ENCODE measurements around the gene C2orf80. TPM values are rescaled to one million over a fixed set of nuclear protein-coding genes. Genes with fewer than 3 reads are reported as not detected.
"Not testable (repeated sequence)": the region's sequence is repeated elsewhere in the genome, so short reads cannot be mapped to it uniquely, and the experiment has no call there.

C2orf80 gene
- polyA plus RNA-seq (2012; ENCODE audit: insufficient read depth, insufficient read length), result not detected

DNA sequence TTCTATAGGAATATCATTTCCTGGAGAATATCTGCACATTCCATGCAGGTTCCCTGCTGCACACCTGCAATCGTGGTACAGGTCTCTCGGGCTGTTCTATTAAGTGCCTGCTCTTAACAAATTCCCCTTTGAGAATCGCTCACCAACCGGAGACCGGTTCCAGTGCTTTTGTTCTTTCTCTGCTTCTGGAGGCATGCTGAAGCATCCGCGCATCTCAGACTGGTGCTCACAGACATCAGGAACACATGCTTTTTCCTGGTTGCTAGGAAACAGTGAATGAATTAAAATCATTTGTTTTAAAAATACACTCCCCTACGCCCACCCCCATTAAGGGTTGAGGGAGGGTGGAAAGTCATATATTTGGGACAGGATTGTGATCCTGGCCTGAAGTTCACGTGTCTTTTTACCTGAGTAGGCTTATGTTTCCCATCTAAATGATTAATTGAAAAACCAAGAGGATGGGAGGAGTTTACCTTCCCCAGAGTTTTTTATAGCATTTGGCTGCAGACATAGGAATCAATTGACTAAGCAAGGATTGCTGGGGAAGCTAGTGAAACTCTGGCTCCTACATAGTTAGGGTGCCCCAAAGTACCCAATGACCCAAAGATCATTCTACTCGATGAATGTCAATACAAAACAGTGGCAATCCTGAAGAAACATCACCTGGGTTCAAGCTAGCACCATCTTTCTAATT is at the start of gene C2orf80:
Gene C2orf80 (minus strand): TSS at position 221 of the 694 bp plus-strand sequence. CDS start 3,044 bp downstream, outside the sequence.
- DNase-seq (ENCODE audit: low read depth, low spot score), result no peak
- H3K4me3 ChIP-seq (ENCODE audit: low read length), result no peak within 1 kb of the TSS

DNA sequence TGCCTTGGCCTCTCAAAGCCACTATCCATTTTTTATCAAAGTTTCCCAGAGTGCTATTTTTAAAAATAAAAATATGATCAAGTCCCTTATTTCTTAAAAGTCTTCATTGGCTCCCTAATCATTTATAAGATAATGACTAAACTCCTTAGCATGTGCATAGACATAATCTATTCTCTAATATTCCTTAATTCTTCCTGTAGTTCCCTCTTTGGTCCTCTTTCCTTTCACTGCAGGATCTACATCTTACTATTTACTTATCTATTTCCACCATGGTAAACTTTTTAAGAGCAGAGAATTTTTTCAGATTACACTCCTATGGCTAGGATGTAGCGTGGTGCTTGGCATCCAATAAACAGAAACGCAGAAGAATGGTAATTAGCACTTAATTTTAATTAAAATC is 46.0 kb upstream of the C2orf80 start:
- DNase-seq (ENCODE audit: low read depth, low spot score), result no peak
- no peak overlapping the region for H3K4me3 ChIP-seq (ENCODE audit: low read length)

DNA sequence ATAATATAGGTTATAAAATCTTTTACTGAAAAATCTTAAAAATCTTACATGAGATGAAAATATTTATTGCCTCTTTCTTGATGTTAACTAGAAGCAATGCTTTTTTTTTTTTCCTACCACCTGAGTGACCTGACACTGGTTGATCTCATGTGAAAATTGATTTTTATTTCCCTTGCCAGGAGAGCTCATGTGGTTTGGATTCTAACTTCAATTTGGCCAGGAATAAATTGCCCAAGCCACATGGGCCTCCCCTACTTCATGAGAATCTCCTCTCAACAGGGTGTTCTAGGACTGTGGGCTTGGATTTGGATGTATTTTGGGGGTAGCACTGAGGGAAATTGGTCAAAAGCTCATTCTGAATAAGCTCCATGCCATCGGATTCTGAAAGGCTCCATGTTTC is 45.0 kb upstream of the C2orf80 start:
- no peak overlapping the region for H3K4me3 ChIP-seq (ENCODE audit: low read length)
- DNase-seq (ENCODE audit: low read depth, low spot score), result no peak

DNA sequence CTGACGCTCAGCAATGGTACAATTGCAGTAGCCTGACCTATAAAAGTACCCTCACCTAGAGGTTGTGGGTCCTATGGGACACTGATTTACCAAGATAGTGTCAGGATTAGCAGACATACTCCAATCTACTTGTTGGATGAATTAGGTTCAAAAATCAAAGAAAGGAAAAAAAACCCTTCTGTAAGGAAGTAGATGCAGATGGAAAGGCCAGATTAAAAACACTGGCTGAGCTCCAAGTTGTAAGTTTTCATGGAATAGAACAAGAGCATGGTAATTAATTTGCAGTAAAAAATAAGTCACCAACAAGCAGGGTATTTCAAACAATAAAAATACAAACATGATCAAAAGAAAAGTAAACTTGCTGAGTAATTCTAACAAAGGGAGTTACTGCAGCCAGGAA is 38.6 kb upstream of the C2orf80 start:
- no peak overlapping the region for H3K4me3 ChIP-seq (ENCODE audit: low read length)
- no peak for DNase-seq (ENCODE audit: low read depth, low spot score)

DNA sequence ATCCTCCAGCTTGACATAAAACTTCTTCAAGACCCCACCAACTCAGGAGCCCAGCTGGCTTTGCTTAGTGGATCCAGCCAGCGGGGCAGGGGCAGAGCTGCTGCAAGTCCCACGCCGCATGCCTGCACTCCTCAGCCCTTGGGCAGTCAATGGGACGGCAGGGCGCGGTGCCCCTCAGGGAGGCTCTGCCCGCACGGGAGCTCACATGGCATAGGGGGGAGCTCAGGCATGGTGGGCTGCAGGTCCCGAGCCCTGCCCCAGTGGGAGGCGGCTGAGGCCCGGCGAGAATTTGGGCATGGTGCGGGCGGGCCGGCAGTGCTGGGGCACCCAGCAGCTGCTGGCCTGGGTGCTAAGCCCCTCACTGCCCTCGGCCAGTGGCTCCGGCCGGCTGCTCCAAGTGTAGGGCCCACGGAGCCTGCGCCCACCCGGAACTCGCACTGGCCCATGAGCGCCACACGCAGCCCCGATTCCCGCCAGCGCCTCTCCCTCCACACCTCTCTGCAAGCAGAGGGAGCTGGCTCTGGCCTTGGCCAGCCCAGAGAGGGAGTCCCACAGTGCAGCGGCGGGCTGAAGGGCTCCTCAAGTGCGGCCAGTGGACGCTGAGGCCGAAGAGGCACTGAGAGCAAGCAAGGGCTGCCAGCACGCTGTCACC is 37.9 kb upstream of the C2orf80 start:
- H3K4me3 ChIP-seq (ENCODE audit: low read length), result no peak overlapping the region
- no peak for DNase-seq (ENCODE audit: low read depth, low spot score)

DNA sequence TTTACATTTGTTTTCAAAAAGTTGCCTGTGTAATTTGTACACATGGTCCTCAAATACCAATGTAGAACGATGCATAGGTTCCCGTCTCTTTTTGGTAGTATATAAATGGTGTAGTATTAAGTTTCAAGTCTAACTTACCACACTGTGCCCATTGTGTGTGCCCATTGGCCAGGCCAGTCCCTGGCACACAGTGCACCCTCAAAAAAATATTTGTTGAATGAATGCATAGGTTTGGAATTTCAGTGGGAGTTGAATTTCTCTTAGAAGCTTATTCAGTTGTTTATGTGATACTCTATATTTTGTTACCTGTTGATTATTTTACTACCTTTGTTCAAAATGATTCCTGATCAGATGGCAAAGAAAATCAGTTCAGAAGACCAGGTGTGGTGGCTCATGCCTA is 35.0 kb upstream of the C2orf80 start:
- no peak for DNase-seq (ENCODE audit: low read depth, low spot score)
- no peak overlapping the region for H3K4me3 ChIP-seq (ENCODE audit: low read length)

DNA sequence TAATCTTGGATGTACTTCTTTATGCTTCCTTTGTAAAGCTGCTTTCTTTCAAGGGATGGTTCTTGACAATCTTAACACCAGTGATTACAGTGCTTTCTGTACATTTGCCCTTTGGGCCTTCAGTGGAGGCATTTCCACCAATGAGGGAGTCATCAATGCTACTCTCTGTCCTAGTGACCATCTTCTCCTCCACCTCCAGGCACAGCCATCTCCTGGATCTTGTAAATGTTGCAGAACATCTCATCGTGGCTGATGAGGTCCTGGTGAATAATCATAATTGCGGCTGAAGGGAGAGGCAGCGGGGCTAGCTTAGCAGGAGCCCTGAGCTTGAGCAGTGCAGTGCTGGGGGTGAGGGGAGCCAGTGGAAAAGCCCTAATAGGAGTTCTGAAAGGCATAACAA is 32.5 kb upstream of the C2orf80 start:
- DNase-seq (ENCODE audit: low read depth, low spot score), result no peak
- no peak overlapping the region for H3K4me3 ChIP-seq (ENCODE audit: low read length)

DNA sequence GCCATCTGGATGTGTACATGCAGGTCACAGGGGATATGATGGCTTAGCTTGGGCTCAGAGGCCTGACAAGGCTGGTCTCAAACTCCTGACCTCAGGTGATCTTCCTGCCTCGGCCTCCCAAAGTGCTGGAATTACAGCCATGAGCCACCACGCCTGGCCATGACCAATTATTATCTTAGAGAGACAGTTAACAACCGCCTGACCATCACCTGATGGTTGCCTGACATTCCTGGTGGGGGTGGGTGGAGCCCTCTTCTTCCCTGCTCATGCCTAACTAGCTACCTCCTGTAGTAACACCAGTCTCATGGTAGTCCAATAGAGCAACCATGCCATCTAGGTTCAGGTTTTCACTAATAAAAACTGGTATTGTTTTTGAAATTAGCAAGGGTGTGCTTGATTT is 32.0 kb upstream of the C2orf80 start:
- H3K4me3 ChIP-seq (ENCODE audit: low read length); DNase-seq (ENCODE audit: low read depth, low spot score): not testable (repeated sequence)

DNA sequence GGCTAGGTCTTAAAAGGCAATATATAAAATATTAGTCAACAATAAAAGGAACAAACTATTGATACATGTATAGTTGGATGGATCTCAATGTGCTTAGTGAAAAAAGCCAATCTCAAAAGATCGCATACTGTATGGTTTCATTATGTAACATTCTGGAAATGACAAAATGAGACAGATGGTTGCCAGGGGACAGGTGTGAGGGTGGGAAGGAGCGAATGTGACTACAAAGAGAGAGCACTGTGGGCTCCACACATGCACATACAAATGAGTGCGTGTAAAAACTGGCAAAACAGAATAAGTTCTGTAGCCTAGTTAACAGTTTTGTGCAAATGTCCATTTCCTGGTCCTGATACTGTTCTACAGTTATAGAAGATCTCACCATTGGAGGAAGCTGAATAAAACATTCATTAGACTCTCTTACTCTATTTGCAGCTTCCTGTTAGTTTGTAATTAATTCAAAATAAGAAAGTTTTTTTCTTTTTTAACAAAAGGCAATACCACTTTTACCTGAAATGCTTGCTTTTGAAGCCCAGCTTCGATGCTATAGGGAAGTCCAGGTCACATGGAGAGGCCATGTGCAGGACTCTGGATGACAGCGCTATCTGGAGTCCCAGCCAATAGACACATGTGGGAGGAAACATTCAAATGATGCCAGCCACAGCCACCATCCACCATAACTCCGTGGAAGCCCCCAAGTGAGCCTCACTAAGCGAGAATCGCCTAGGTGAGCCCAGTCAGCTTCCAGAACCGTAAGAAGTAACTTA is 21.0 kb upstream of the C2orf80 start:
- no peak overlapping the region for H3K4me3 ChIP-seq (ENCODE audit: low read length)
- DNase-seq (ENCODE audit: low read depth, low spot score), result no peak

DNA sequence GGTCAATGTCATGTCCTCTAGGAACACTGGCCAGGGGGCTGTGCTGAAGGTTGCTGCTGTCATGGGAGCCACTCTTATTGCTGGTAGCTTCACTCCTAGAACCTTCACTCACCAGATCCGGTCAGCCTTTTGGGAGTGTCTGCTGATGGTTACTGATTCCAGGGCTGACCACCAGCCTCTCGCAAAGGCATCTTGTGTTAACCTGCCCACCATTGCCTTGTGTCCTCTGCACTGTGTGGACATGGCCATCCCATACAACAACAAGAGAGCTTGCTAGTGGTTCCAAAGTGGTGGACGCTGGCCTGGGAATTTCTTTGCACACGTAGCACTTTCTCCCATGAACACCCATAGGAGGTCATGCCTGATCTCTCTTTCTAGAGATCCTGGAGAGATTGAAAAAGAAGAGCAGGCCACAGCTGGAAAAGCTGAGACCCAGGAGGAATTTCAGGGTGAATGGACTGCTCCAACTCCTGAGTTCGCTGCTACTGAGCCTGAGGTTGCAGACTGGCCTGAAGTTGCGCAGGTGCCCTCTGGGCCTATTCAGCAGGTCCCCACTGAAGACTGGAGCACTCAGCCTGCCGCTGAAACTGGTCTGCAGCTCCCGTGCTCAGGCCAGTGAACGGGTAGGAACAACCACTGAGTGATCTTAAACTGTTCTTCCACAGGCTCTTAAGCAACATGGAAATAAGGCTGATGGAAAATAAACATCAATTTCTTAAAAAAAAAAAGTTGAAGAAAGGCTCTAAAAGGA is 18.7 kb upstream of the C2orf80 start:
- DNase-seq (ENCODE audit: low read depth, low spot score), result no peak
- no peak overlapping the region for H3K4me3 ChIP-seq (ENCODE audit: low read length)

DNA sequence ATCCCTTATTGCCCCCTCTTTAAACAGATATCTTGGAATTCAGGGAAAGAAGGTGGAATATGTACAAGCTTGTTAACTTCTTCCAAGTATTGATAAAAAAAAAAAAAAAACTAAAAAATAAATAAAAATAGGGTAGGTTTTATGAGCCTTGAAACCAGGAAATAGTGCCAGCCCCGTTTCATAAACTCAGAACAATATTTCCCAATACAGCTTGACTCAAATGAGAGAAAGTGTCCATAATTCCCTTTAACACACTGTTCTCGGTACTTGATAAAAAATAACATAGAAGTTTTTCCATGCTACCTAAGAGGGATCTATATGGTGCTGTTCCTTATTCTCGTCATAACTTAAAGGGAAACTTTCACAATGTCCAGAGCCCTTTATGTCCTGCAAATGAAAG is 17.9 kb upstream of the C2orf80 start:
- no peak for DNase-seq (ENCODE audit: low read depth, low spot score)
- H3K4me3 ChIP-seq (ENCODE audit: low read length), result no peak overlapping the region

DNA sequence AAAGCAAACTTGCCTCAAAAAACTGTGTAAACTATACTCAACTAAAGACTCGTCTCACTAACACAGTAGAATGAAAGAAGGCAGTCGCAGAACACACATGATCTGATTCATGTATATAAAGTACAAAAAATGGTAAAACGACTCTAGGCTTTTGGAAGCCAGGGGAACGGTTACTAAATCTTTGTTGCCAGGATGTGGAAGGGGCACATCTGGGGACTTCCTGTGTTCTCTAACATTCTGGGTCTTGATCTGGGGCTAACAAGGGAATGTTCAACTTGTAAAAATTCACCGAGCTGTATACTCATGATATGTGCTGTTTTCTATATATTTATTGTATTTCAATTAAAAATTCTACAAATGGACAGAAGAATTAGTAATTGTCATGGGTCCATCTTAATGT is 14.3 kb upstream of the C2orf80 start:
- H3K4me3 ChIP-seq (ENCODE audit: low read length), result no peak overlapping the region
- peak; percentile 73 for DNase-seq (ENCODE audit: low read depth, low spot score)

DNA sequence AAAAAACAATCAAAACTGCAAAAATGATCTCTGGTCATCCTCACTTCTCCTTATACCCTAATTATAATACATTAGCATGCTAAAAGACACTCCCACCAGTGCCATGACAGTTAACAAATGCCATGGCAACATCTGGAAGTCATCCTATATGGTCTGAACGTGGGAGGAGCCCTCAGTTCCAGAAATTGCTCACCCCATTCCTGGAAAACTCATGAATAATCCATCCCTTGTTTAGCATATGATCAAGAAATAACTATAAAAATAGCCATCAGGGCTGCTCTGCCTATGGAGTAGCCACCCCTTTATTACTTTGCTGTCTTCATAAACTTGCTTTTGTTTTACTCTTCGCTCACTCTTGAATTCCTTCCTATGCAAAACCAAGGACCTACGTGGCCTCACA is 5.7 kb upstream of the C2orf80 start:
- no peak for DNase-seq (ENCODE audit: low read depth, low spot score)
- H3K4me3 ChIP-seq (ENCODE audit: low read length), result no peak overlapping the region

DNA sequence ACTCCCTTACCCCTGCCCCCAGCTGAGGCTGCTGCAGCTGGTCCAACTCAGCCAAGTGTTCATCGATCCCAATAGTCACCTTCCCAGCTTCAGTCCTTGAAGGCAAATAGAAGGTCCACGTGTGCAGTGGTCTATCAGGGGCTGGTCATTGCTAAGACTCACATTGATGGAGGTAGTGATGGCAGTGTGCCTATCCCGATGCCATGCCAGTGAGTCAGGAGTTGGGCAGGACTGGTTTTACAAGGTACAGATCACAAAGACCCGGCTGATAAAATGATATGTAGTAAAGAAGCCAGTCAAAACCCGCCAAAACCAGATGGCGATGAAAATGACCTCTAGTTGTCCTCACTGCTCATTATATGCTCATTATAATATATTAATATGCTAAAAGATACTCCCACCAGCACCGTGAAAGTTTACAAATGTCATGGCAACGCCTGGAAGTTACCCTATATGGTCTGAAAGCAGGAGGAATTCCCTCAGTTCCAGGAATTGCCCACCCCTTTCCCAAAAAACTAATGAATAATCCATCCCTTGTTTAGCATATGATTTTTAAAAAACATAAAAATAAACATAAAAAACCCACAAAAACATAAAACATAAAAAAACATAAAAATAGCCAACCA is 2.9 kb upstream of the C2orf80 start:
- no peak for DNase-seq (ENCODE audit: low read depth, low spot score)
- H3K4me3 ChIP-seq (ENCODE audit: low read length), result no peak overlapping the region

DNA sequence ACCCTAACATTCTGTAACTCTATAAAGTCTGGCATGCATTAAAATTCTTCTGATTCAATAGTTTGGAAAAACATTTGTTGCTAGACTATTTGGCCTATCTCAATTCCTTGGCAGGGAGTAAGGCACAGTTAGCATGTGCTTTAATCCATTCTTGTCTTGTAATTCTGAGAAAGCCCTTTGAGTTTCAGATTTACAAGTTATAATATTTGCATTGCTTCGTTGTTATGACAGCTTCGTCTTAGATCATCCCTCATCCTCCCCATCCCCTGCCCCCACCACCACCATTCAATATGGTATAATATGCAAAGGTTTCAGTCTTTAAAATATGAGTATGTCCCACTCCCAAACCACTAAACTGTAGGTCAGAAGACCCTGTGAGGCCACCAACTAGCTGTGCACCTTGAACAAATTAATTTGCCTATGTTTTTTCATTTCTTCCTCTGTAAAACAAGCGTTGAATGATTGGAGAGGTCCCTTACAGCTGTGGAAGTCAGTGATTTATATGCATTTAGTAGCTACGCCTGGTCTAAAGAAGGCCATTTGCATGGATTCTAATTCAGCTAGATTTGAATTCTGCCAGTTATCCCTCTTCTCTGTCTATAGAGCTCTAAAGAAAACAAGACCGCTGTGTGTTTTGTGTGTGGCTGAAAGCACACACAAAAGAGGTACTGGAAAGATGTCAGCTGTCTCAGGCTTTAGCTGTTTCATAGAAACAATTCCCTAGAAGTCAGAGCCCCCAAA is 591 bp downstream of the C2orf80 start:
- no peak for DNase-seq (ENCODE audit: low read depth, low spot score)

DNA sequence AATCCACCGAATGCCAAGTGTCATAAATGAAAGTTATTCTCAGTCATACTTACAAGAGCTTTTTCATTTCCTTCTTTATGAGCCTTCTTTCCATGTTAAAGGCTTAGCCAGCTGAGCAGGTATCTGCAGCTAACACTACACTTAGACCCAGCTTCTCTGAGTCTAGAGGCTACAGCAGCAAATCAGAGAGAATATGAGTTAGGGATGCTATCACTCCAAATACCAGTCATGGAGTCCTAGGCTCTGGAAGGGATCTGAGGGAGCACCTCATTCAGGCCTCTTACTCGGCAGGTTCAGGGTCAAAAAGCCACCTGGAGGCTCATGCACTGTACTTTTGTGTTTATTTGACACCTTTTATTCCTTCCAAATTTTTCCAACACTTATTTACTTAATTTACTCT is 2.9 kb downstream of the C2orf80 start:
- no peak for DNase-seq (ENCODE audit: low read depth, low spot score)
- no peak overlapping the region for H3K4me3 ChIP-seq (ENCODE audit: low read length)

More for the DNA sequence above, 591 bp downstream of the C2orf80 start:
- H3K4me3 ChIP-seq (ENCODE audit: low read length), result no peak overlapping the region

DNA sequence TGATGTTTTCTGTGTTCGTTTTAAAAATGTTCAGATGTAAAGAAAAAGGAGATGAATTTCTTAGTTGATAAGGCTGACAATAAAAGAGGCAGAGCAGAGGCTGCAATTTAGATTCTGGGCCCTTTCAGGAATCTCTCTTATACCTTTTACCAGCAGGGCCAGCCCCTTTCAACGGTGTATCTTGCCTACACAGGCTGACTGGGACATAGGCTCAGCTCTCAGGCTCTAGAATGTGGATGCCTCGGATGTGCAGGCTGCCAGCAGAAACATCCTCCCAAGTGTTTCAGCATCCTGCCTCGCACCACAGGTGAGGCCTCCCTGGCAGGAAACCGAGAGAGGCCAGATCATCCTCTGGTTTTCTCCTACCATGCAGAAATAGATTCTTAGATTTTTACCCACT is 3.4 kb downstream of the C2orf80 start:
- no peak for DNase-seq (ENCODE audit: low read depth, low spot score)

DNA sequence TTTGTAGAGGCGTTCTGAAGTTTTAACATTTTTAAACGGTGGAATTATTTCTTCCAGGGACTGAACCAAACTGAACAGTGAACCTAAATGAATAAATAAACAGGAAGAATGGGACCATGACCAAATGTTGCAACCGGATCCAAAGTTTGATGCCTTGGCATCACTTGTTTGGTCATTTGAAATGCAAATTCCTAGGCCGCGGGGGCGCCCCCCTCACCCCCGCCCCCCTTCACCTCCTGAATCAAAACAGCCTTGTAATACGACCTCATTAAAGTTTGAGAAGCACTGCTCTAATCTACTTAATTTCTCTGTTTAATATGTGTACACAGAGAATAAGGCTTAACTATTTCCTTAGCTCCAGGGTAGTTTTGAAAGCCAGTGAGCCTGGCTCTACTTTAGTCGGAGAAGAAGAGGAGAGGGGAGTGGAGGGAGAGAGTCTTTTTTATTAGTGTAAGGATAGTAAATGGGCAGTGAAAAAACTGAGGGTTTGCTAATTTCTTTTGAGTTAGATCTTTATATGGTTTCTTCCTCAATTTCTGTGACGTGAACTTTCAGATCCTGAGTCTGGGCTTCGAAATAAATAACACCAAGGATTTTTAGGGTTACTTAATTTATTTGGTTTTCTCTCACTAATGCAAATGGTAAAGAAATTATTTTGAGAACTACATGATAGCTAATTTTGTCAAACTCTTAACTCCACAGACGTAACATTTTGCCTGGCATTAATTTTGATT is 5.7 kb downstream of the C2orf80 start:
- DNase-seq (ENCODE audit: low read depth, low spot score), result no peak
- no peak overlapping the region for H3K4me3 ChIP-seq (ENCODE audit: low read length)

More for the DNA sequence above, 3.4 kb downstream of the C2orf80 start:
- no peak overlapping the region for H3K4me3 ChIP-seq (ENCODE audit: low read length)
